GM10266 (cell line): ENCODE measurements around the gene MAP1S.

ENCODE experiments used
- DNase-seq: peaks from one replicate; pipeline ENCODE4 v3.0.0; 2012; ENCODE audit errors: extremely low spot score
- CTCF ChIP-seq: IDR thresholded peaks from 2 replicates; pipeline ENCODE4 v1.5.1; 2012; ENCODE audit warnings: mild to moderate bottlenecking, low read depth; ENCODE audit not compliant: control insufficient read depth, insufficient read depth; ENCODE audit errors: missing control alignments

Gene MAP1S

GRCh38 chr19:17686023-17686521 is 33.2 kb upstream of the MAP1S start:
- no peak for TF ChIP-seq CTCF

GRCh38 chr19:17686592-17687024 is 32.7 kb upstream of the MAP1S start:
- DNase-seq: peak; percentile 43
- TF ChIP-seq CTCF: no peak

More at GRCh38 chr19:17686023-17686521, 33.2 kb upstream of the MAP1S start:
- DNase-seq: no peak

- TF ChIP-seq CTCF: no peak
- peak; percentile 32 for DNase-seq
Measured at GRCh38 chr19:17687141-17687856, 32.0 kb upstream of the MAP1S start.

GRCh38 chr19:17687857-17688784 is 31.2 kb upstream of the MAP1S start, which contains the start of gene UNC13A:
UNC13A (minus strand) TSS chr19:17688354; CDS start chr19:17688199, 155 bp downstream.
- DNase-seq: peak; percentile 73
- no peak for TF ChIP-seq CTCF

GRCh38 chr19:17688853-17689595 is 30.3 kb upstream of the MAP1S start:
- no peak for DNase-seq
- TF ChIP-seq CTCF: no peak

- TF ChIP-seq CTCF: no peak
- no peak for DNase-seq
Measured at GRCh38 chr19:17692566-17692965, 26.7 kb upstream of the MAP1S start.
